ENCODE results near the gene PTPN4. TPM values are rescaled to one million over a fixed set of nuclear protein-coding genes. Genes with fewer than 3 reads are reported as not detected.
"Not testable (repeated sequence)": the region's sequence is repeated elsewhere in the genome, so short reads cannot be mapped to it uniquely, and the experiment has no call there.

PTPN4 gene
- total RNA-seq, 1 donor from 2014 or later: 6.4 TPM

GRCh38 chr2:120018549-120018948, 258.8 kb downstream of the PTPN4 start:
- TF ChIP-seq CTCF (conservative IDR thresholded peaks at IDR 0.05; ENCODE audit: low read depth, low read length): no peak
- H3K4me3 ChIP-seq (ENCODE audit: low read depth, low read length): no peak overlapping the region
- DNase-seq (ENCODE audit: low read depth): no peak

GRCh38 chr2:120020554-120020953, 260.8 kb downstream of the PTPN4 start:
- no peak for TF ChIP-seq CTCF (conservative IDR thresholded peaks at IDR 0.05; ENCODE audit: low read depth, low read length)
- DNase-seq (ENCODE audit: low read depth): no peak
- H3K4me3 ChIP-seq (ENCODE audit: low read depth, low read length): no peak overlapping the region

GRCh38 chr2:120022505-120022904, 262.8 kb downstream of the PTPN4 start:
- not testable (repeated sequence) for DNase-seq (ENCODE audit: low read depth); H3K4me3 ChIP-seq (ENCODE audit: low read depth, low read length)

GRCh38 chr2:120026890-120027289, 267.2 kb downstream of the PTPN4 start:
- peak; percentile 46 for TF ChIP-seq CTCF (conservative IDR thresholded peaks at IDR 0.05; ENCODE audit: low read depth, low read length)
- no peak for DNase-seq (ENCODE audit: low read depth)
- H3K4me3 ChIP-seq (ENCODE audit: low read depth, low read length): no peak overlapping the region

- H3K4me3 ChIP-seq (ENCODE audit: low read depth, low read length): no peak overlapping the region
- DNase-seq (ENCODE audit: low read depth): no peak
- TF ChIP-seq CTCF (conservative IDR thresholded peaks at IDR 0.05; ENCODE audit: low read depth, low read length): no peak
Measured at GRCh38 chr2:120028795-120029194, 269.1 kb downstream of the PTPN4 start.

- no peak for TF ChIP-seq CTCF (conservative IDR thresholded peaks at IDR 0.05; ENCODE audit: low read depth, low read length)
- no peak for DNase-seq (ENCODE audit: low read depth)
- H3K4me3 ChIP-seq (ENCODE audit: low read depth, low read length): no peak overlapping the region
Measured at GRCh38 chr2:120029672-120030640, 270.2 kb downstream of the PTPN4 start.

- no peak overlapping the region for H3K4me3 ChIP-seq (ENCODE audit: low read depth, low read length)
- no peak for TF ChIP-seq CTCF (conservative IDR thresholded peaks at IDR 0.05; ENCODE audit: low read depth, low read length)
- DNase-seq (ENCODE audit: low read depth): no peak
Measured at GRCh38 chr2:120032297-120032696, 272.6 kb downstream of the PTPN4 start.

Other genes starting within 250 kb of the PTPN4 start
- gene SCTR, start 235.4 kb upstream of the PTPN4 start, total RNA-seq: not detected in 2 replicates
- gene CFAP221, start 215.5 kb upstream of the PTPN4 start, total RNA-seq: 0.80 TPM in 1 of 2 replicates, not detected in the other
- 18.3 and 21.3 TPM in 2 replicates for gene TMEM177, start 80.7 kb upstream of the PTPN4 start, total RNA-seq

All from epithelial cell of proximal tubule (primary cell).